HG02678 (cell line): ENCODE measurements around the gene GRAMD1A.
"Not testable (repeated sequence)": the region's sequence is repeated elsewhere in the genome, so short reads cannot be mapped to it uniquely, and the experiment has no call there.

ENCODE experiments used
- ATAC-seq: cut with Tn5 transposase; IDR thresholded peaks from one replicate; pipeline ENCODE4 v1.9.1; 2021; ENCODE audit warnings: mild to moderate bottlenecking, moderate library complexity; ENCODE audit not compliant: unreplicated experiment

The GRAMD1A gene

GRCh38 chr19:35015954-35016351, 15.8 kb downstream of the GRAMD1A start:
- no peak for ATAC-seq

GRCh38 chr19:35017507-35017906, 17.4 kb downstream of the GRAMD1A start:
- ATAC-seq = no peak

GRCh38 chr19:35018379-35018778, 18.3 kb downstream of the GRAMD1A start:
- no peak for ATAC-seq

GRCh38 chr19:35019144-35019543, 19.0 kb downstream of the GRAMD1A start:
- ATAC-seq = no peak

- ATAC-seq = no peak
Observed at GRCh38 chr19:35021016-35021415, 20.9 kb downstream of the GRAMD1A start.

GRCh38 chr19:35021596-35021995, 21.5 kb downstream of the GRAMD1A start:
- ATAC-seq = no peak

- ATAC-seq = no peak
Observed at GRCh38 chr19:35022460-35022859, 22.3 kb downstream of the GRAMD1A start.

GRCh38 chr19:35023428-35023827, 23.3 kb downstream of the GRAMD1A start:
- ATAC-seq = no peak

- ATAC-seq = no peak
Observed at GRCh38 chr19:35024095-35024494, 24.0 kb downstream of the GRAMD1A start.

GRCh38 chr19:35025969-35026368, 25.8 kb downstream of the GRAMD1A start:
- ATAC-seq = no peak

- no peak for ATAC-seq
Observed at GRCh38 chr19:35026418-35026817, 26.3 kb downstream of the GRAMD1A start.

- ATAC-seq = no peak
Observed at GRCh38 chr19:35027009-35027408, 26.9 kb downstream of the GRAMD1A start.

GRCh38 chr19:35027851-35028599, 27.9 kb downstream of the GRAMD1A start:
- ATAC-seq = no peak

- not testable (repeated sequence) for ATAC-seq
Observed at GRCh38 chr19:35028600-35028885, 28.4 kb downstream of the GRAMD1A start.

GRCh38 chr19:35029275-35029736, 29.2 kb downstream of the GRAMD1A start:
- ATAC-seq = not testable (repeated sequence)

- ATAC-seq = no peak
Observed at GRCh38 chr19:35029737-35030256, 29.7 kb downstream of the GRAMD1A start.

- ATAC-seq = no peak
Observed at GRCh38 chr19:35030257-35031071, 30.3 kb downstream of the GRAMD1A start, which contains the start of gene SCN1B. Gene SCN1B (plus strand): TSS chr19:35030470. CDS start chr19:35030821, 351 bp downstream.

- ATAC-seq = no peak
Observed at GRCh38 chr19:35031072-35031881, 31.2 kb downstream of the GRAMD1A start.

- no peak for ATAC-seq
Observed at GRCh38 chr19:35032356-35032865, 32.3 kb downstream of the GRAMD1A start.

GRCh38 chr19:35033067-35034004, 33.2 kb downstream of the GRAMD1A start:
- ATAC-seq = no peak
